DMS 273 treated with DMSO at 0.1 percent for 48 hours (cell line): ENCODE data around the gene DLG2.

Source experiments
- DNase-seq: peaks from one replicate; lab custom pipeline; 2025; lab: John Stamatoyannopoulos, UW

DLG2 gene

DNA sequence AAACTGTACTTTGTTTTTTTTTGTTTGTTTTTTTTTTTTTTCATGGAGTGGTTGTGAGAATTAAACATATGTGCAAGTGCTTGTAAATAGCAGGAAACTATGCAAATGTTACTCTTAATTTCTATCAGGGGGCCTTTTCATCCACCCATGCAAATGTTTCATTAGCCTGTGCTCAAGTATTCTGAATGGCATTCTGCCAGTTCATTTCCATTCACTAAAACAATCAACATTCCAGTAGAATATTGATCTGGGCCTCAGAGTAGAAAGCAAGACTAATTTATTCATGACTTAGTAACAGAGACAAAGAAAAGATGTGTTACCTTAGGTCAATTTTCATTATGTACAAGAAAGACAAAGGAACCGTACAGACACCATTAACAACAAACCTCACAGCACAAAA is 971.4 kb downstream of the DLG2 start:
- DNase-seq: no peak

DNA sequence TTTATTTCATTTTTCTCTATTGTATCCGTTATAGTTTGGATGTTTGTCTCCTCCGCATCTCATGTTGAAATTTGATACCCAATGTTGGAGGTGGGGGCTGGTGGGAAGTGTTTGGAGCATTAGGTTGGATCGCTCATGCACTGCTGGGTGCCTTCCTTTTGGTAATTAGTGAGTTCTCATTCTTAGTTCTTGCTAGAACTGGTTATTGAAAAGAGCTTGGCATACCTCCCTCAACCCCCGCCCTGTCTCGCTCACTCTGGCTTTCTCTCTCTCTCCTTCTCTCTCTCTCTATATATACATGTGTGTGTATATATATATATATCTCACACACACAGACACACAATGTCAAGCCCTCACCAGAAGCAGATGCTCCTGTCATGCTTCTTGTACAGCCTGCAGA is 978.7 kb downstream of the DLG2 start:
- no peak for DNase-seq

DNA sequence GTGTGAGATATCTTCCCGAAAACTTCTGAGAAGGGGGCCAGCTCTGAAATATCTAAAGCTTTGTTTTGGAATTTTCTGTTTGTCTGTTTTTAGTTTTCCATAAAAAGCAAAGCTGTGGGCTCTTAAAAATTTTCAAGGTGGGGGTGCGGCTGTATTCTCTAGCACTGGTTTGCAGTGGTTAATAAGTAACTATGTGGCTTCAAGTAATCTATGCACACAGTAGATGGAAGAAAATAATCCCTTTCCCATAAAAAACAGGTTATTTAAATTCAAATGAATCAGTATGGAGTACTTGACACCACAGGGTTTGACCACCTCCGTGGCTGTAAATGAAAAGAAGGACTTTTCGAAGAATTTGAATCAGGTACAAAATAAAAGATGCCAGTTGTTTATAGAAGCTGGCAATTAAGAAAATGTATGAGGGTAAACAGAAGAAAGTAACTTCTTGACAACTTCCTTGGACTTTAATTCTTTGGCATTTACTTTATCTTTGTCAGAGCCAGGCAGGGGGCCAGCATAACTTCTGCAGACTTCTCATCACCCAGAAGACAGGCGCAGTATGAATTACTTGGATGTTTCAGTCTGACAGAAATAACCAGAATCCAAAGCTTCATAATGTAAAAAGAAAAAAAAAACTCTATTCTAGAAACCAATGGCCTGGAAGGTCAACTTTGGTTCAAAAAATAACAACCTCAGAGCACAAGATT is 981.0 kb downstream of the DLG2 start:
- no peak for DNase-seq

- no peak for DNase-seq
Measured at GRCh38 chr11:84642500-84642899, 984.6 kb downstream of the DLG2 start.

- no peak for DNase-seq
Measured at GRCh38 chr11:84634309-84634708, 992.8 kb downstream of the DLG2 start.

DNA sequence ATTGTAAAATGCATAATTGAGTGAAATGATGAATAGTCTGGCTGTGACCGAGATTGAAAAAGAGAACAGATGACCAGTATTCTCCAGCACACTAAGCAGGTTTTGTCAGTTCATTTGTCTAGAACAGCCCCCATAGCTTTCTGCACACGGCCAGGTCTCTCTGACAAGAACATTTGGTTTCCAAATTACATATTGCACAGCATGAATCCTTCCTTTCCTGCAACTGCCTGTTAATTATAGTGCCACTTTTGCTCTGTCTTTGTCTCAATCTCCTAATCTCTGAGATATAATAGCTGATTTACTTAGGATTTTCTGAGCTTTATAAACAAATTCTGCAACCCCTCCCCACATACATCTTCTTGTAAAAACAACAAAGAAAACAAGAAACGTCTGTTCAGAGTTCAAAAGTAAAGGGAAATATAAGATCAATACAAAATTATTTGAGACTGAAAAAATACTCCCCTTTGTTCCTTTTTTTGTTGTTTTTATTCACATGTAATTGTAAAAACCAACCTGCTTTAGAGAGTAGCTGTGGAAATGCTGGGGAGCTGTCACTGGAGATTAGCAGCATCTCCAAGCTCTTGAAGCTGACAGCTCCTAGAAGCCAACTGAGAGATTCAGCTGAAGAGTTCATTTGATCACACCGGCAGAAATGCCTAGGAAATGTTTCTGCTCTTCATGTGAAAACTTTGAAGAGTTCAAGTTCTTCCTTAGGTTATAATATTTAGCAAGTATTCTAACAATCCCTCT is 998.1 kb downstream of the DLG2 start:
- no peak for DNase-seq

GRCh38 chr11:84626256-84626655 is 1000.9 kb downstream of the DLG2 start:
- no peak for DNase-seq

- no peak for DNase-seq
Measured at GRCh38 chr11:84612645-84613044, 1014.5 kb downstream of the DLG2 start.

DNA sequence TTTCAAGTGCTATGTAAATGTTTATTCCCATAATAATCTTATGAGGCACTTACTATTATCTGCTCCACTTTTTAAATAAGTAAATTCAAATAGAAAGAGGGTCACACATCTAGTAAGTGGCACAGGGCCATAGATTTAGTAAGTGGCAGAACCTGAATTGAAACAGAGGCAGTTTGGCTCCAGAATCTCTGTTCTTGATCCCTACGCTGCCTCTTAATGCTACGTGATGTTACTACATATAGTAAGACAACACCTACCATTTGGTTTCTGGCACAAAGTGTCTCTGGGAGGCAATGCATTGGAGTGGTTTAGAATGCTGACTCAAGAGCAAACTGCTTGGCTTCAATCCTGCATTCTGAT is 1018.3 kb downstream of the DLG2 start:
- no peak for DNase-seq

GRCh38 chr11:84607975-84608836 is 1018.9 kb downstream of the DLG2 start:
- no peak for DNase-seq

- no peak for DNase-seq
Measured at GRCh38 chr11:84594602-84595001, 1032.5 kb downstream of the DLG2 start.

- no peak for DNase-seq
Measured at GRCh38 chr11:84590106-84590505, 1037.0 kb downstream of the DLG2 start.

DNA sequence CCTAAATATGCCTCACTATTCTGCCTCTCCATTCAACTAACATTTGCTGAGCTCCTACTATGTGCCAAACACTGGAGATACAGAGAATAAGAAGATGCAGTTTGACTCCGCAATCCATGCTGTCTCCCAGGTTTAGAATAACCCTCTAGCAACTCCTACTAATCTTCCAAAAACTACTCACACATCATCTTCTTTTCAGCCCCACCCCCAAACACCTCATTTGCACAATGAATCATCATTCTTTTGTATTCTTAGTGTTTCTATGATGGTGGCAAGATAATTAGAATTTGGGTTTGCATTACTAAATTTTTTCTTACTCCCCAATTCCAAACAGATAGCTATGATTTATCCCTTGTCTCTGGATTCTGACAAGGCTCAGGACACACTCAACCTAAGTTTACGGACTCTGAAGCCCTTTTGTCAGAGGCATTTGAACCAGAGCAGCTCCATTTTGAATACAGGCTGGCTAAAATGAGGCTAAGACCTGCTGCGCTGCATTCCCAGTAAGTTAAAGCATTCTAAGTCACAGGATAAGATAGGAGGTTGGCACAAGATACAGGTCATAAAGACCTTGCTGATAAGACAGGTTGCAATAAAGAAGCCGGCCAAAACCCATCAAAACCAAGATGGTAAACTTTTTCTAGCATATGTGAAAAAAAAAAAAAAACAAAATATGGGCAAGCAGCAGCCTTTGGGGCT is 1038.9 kb downstream of the DLG2 start:
- DNase-seq: no peak

- DNase-seq: no peak
Measured at GRCh38 chr11:84583106-84583505, 1044.0 kb downstream of the DLG2 start.

DNA sequence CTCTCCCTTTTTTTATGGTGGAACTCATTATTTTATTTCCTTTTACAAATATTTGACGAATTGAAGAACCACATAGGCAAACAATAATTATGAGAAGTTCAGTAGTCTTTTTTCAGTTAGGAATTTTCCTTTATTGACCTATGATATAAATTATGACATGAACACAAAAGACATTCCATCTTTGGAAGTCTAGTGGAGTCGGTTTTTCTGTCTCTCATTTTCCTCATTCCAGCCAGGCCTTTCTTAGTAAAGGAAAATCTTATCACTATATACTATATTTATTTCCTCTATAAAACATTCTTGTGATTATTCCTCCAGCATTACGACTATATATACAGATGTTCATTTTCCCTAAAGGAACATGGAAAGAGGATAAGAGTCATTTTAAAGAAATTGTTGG is 1046.1 kb downstream of the DLG2 start:
- no peak for DNase-seq

GRCh38 chr11:84580428-84580827 is 1046.7 kb downstream of the DLG2 start:
- no peak for DNase-seq

GRCh38 chr11:84573868-84574267 is 1053.3 kb downstream of the DLG2 start:
- DNase-seq: no peak

DNA sequence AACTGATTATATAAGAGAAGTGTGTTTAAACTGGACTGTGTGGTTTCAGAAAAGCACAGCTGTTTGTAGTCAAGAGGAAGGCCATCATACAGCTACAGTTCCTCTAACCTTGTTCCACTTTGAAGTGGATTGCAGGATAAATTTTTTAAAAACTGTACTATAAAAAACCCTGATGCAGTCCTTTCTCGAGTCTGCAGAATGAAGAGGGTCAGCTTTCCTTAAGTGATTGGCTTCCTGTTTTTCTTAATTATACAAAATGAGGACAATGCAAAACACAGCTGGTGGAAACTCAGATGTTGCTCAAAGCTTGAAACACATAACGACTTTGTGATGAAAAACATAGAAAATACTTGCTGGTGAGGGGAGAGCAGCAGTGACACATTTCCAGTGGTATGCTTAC is 1060.5 kb downstream of the DLG2 start:
- no peak for DNase-seq

GRCh38 chr11:84564867-84565184 is 1062.3 kb downstream of the DLG2 start:
- DNase-seq: no peak

DNA sequence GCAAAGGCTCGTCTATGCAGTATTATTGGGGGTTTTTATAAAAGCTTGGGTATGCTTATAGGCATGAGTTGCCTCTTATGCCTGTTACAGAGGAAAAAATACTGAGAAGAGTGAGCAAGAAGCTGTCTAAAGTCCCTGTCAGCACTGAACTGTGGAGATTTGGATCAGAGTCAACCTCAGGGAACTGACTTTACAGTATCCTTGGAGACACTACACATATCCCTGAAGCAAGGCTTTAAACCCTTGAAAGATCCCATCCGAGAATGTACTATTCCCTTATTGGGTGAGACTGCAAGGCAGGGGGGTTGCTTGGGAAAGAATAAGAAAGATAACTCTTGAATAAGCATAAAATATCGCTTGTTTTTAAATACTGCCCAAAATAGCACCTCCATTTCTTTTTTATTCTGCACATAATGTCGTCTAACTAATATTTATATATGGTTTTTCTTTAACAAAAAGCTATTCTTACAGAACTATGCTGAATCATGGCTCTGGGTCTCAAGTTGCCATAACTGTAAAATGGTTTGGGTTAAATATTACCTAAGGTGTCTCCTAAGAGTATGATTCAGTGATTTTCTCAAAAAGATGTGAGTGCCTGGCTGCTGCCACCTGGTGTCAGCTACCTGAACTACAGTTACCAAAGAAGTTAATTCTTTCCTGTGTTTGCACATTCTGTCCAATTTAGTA is 1062.8 kb downstream of the DLG2 start:
- DNase-seq: no peak

DNA sequence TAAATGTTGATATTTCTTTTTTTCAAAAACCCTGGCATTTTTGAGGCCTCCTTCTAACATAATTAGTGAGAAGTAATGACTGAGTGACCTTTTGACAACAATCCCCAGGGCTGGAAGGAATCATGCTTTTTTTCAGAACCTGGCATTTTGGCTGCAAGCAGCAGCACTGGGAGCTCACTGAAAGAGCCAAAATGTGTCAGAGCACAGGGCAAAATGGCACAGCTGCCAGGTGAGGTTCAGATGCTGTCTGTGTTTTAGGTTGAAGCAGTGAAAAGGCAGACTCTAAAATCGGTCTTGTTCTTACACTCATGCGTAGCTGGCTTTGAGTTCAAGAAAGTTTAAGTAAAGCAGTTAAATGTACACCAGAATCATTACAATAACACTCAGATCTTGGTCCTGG is 1063.8 kb downstream of the DLG2 start:
- no peak for DNase-seq

- DNase-seq: no peak
Measured at GRCh38 chr11:84560206-84560605, 1066.9 kb downstream of the DLG2 start.
